NB4 (cell line): ENCODE results near the gene FBXW10B.
"Not testable (repeated sequence)": the region's sequence is repeated elsewhere in the genome, so short reads cannot be mapped to it uniquely, and the experiment has no call there.

Experiments
- DNase-seq: peaks from one replicate; pipeline ENCODE4 v3.0.0; 2010; ENCODE audit warnings: low read depth
- H3K4me3 ChIP-seq: one replicate; pipeline ENCODE4 v1.5.1; 2011; ENCODE audit warnings: mild to moderate bottlenecking, low read depth, low read length, moderate library complexity
- CTCF ChIP-seq: IDR thresholded peaks from one replicate; pipeline ENCODE4 v1.5.1; 2012; ENCODE audit warnings: low read depth, low read length
- MAX ChIP-seq: IDR thresholded peaks from 2 replicates; pipeline ENCODE4 v1.6.1; 2011; ENCODE audit warnings: low read depth, low read length
- MYC ChIP-seq: IDR thresholded peaks from 2 replicates; pipeline ENCODE4 v1.6.1; 2011; ENCODE audit warnings: low read depth, low read length
- POLR2A ChIP-seq: IDR thresholded peaks from 2 replicates; pipeline ENCODE4 v1.6.1; 2011; ENCODE audit warnings: mild to moderate bottlenecking; ENCODE audit not compliant: insufficient read length; ENCODE audit errors: extremely low read depth

FBXW10B gene

GRCh38 chr17:15619331-15620058, at the start of gene FBXW10B:
Gene FBXW10B, minus strand, starts transcription at chr17:15619704. Its CDS starts 192 bp downstream, at chr17:15619512.
- H3K4me3 ChIP-seq, DNase-seq: not testable (repeated sequence)

- no peak for DNase-seq
- TF ChIP-seq POLR2A (no peak), MAX (no peak), MYC (no peak), CTCF (no peak)
- H3K4me3 ChIP-seq, result no peak overlapping the region
Measured at GRCh38 chr17:15663691-15664090, 44.2 kb upstream of the FBXW10B start.

GRCh38 chr17:15663176-15663575, 43.7 kb upstream of the FBXW10B start:
- no peak overlapping the region for H3K4me3 ChIP-seq
- no peak for TF ChIP-seq CTCF
- no peak for TF ChIP-seq MYC
- TF ChIP-seq MAX, result no peak
- no peak for TF ChIP-seq POLR2A
- DNase-seq, result no peak

GRCh38 chr17:15662681-15663080, 43.2 kb upstream of the FBXW10B start:
- no peak overlapping the region for H3K4me3 ChIP-seq
- DNase-seq, result no peak
- TF ChIP-seq MAX (no peak), POLR2A (no peak), CTCF (no peak)

GRCh38 chr17:15660077-15660476, 40.6 kb upstream of the FBXW10B start:
- no peak for DNase-seq
- H3K4me3 ChIP-seq, result no peak overlapping the region

GRCh38 chr17:15659663-15660062, 40.2 kb upstream of the FBXW10B start:
- H3K4me3 ChIP-seq, result no peak overlapping the region
- DNase-seq, result no peak
- TF ChIP-seq POLR2A, result no peak
- no peak for TF ChIP-seq MAX
- no peak for TF ChIP-seq MYC
- no peak for TF ChIP-seq CTCF

More at GRCh38 chr17:15660077-15660476, 40.6 kb upstream of the FBXW10B start:
- no peak for TF ChIP-seq MAX
- no peak for TF ChIP-seq CTCF
- no peak for TF ChIP-seq MYC
- TF ChIP-seq POLR2A, result no peak
